ENCODE measurements around the gene SLC9A7.

Gene SLC9A7

DNA sequence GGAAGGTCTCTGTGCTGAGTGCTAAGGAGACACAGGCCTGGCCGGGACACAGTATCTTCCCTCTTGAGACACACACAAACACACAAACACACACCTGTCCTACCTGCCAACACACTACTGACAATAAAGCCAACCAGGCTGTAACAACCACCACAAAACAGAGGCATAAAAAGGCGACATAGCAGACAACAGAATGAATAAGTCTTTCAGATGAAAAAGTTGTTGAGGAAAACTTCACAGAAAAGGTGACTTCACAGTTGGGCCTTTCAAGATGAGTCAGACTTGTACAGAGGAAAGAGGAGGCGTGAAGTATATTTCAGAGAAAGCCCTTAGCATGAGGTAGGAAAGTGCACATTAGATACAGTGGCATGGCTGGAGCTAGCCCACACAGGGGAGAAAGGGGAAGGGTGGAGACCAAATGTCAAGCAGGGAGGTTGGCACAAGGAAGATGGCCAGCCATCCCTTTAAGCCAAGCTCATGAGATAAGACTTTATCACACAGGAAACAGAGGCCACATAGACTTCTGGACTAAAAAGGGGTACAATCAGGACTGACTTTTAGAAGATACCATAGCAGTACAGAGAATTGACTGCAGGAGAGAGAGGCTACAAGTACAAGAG, 54.0 kb downstream of the SLC9A7 start:
- no peak for DNase-seq (ENCODE audit: low read depth in 2 of 2)

DNA sequence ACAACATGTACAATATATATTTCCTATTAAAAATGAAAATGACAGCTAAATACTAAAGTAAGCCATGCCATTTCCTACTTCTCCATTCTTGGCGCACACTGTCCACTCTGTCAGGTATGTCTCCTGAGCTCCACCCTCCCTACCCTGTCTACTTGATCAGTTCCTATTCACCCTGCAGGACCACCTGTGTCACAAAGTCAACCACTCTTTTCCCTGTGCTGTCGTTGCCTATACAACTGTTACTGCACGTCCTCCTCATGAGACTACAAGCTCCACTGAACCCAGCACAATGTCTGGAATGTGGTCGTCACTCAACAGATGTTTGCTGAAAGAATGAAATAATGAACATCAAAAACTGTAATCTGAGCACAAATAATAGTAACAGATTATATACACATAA, 54.9 kb downstream of the SLC9A7 start:
- DNase-seq (ENCODE audit: low read depth in 2 of 2), result no peak

DNA sequence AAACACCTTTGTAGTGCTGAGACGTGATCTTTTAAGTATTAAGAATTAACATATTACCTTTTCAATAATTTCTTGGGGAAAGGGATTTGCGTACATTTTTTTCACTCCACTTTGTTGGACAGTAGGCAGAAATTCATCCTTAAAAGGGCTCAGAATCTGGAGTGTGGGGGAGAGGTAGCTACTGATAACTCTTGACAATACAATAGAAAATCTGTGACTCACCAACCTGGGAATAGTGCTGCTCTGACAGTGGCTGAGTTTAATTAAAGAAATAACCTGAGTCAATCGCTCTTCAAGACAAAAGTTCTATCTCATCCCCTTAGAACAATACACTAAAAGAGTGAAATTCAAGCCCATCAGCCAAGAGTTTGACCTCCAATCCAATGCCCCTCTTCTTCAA, 60.2 kb downstream of the SLC9A7 start:
- DNase-seq (ENCODE audit: low read depth in 2 of 2), result no peak

DNA sequence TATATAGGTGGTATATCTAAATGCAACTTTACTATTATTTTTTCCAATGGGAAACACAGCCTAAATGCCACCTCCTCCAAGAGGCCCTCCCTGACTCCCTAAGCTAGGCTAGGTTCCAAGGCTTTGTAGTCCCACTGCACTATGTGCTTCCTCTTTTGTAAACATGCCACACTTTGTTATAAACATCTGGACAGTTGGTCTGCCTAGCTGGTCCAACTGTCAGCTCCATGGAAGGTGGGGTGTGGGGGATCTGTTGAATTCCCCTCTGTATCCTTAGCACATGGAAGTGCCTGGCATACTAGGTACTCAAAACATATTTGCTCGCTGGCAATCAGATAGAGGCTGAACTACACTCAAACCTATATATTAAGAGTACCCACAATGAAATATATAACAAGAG, 63.4 kb downstream of the SLC9A7 start:
- DNase-seq (ENCODE audit: low read depth in 2 of 2), result no peak

DNA sequence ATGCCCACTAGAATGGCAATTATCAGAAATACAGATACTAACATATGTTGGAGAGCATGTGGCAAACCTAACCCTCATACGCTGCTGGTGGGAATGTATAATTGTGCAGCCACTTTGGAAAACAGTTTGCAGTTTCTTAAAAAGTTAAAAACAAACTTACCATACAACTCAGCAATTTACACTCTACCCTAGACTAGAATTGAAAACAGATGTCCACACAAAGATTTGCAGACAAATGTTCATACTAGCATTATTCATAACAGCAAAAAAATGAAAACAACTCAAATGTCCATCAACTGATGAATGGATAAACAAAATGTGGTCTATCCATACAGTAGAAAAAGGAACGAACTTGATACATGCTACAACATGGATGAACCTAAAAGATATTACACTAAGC, 64.4 kb downstream of the SLC9A7 start:
- no peak for DNase-seq (ENCODE audit: low read depth in 2 of 2)

DNA sequence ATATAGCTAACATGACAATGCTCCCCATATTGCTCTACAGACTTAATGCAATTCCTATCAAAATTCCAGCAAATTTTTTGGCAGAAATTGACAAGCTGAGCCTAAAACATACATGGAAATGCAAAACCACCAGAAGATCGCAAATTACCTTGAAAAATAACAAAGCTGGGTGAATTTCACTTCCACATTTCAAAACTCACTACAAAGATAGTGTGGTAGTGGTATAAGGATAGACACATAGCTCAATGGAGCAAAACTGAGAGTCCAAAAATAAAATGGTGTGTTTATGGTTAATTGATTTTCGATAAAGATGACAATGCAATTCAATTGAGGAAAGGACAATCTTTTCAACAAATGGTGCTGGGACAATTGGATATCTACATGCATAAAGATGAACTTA, 65.8 kb downstream of the SLC9A7 start:
- DNase-seq (ENCODE audit: low read depth in 2 of 2), result no peak

DNA sequence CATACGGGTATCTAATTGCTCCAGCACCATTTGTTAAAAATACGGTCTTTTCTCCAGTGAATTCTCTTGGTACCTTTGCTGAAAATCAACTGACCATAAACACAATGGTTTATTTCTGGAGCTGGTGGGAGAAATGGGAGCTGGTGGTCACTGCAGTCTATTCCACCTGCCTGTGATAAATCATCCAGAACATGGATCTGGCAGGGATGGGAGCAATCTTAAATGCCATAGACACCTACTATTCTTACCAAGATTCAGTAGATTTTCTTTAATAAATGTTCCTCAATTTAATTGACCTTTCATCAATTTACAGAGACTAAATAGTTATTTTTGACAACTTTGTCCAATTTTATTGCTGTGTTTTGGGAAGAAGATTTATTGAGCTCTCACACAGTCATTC, 68.1 kb downstream of the SLC9A7 start:
- DNase-seq (ENCODE audit: low read depth in 2 of 2), result no peak

DNA sequence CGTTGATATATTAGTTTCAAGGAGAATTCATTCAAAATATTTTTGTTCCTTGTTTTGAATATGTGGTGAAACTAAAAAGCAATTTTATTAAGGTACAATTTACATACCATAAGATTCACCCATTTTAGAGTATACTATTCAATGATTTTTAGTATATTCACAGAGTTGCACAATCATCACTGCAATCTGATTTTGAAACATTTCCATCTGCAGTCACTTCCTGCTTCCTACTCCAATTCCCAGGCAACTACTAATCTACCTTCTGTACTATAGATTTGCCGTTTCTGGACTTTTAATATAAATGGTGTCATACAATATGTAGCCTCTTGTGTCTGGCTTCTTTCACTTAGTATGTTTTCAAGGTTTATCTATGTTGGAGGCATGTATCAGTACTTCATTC, 71.3 kb downstream of the SLC9A7 start:
- DNase-seq (ENCODE audit: low read depth in 2 of 2), result no peak

DNA sequence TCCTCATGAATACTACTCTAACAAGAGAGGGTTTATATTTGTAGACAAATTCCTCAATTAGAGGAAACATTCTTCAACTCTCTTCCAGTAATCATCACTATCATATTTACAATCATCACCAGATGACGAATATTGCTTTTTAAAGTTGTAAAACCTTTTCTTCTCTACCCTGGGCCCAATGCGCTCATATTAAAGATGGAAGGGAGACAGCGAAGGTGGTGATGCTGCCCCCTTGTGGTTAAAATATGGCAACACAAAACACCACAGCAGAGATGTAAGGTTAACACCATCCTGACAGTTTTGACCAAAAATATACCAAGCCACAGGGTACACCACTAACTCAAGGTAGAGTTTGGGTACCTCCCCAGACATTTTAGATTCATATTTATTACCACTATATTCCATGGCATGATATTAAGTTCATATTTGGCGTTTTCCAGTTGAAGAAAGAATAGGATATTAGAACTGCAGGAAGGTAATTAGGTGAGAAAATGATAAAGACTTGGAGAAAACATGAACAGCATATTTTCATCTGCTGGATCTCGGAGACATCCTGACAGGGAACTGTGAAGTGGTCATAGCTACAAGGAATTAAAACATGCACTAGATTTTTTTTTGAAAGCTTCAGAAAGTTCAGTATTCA, 72.8 kb downstream of the SLC9A7 start:
- DNase-seq (ENCODE audit: low read depth in 2 of 2), result peak in 1 of 2 experiments; percentile 44

DNA sequence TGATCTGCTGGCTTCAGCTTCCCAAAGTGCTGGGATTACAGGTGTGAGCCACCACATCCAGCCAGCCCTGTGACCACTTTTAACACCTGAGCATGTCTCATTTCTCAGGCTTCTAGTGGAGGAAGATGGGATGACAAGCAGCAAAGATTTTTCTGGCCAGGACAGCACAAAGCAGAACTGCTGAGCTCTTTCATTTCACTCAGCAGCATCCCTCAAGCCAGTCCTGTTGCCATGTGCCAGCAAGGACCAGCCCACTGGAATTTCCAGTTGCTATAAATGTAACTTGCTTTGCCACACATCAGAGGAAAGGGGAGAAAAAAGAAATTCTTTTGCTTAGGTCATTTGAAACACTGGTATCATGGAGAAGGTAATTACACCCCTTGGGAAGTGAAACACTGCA, 75.9 kb downstream of the SLC9A7 start:
- no peak for DNase-seq (ENCODE audit: low read depth in 2 of 2)

DNA sequence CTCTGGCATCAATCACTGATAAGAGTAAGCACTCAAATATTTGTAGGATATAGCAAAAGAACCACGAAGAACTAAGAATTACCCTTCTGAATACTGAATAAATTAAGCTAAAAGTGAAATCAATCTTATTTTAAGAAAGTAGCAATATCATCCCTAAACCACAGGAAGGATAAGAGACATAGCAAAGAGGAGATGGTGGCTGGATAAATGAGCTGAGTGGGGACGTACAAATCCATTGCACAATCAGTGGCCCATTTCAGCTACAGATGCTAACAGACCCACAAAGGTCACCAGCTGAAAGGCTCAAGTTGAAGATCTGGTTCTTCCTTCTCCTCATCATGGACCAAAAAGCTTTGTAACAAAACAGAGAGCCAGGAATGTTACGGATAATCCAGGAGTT, 77.1 kb downstream of the SLC9A7 start:
- DNase-seq (ENCODE audit: low read depth in 2 of 2), result no peak

DNA sequence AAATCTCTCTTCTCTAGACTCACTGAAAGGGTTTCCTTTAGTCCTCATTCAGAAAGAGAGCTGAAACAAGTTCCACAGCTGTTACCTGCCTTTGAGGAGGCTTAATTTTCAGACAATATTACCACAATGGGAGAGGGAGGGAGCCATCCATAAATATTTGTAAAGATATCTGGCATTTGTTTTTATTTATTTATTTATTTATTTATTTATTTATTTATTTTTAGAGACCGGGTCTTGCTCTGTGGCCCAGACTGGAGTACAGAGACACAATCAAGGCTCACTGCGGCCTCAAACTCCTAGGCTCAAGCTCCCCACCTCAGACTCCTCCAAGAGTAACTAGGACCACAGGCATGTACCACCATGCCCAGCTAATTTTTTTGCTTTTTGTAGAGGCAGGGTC, 80.7 kb downstream of the SLC9A7 start:
- no peak for DNase-seq (ENCODE audit: low read depth in 2 of 2)

DNA sequence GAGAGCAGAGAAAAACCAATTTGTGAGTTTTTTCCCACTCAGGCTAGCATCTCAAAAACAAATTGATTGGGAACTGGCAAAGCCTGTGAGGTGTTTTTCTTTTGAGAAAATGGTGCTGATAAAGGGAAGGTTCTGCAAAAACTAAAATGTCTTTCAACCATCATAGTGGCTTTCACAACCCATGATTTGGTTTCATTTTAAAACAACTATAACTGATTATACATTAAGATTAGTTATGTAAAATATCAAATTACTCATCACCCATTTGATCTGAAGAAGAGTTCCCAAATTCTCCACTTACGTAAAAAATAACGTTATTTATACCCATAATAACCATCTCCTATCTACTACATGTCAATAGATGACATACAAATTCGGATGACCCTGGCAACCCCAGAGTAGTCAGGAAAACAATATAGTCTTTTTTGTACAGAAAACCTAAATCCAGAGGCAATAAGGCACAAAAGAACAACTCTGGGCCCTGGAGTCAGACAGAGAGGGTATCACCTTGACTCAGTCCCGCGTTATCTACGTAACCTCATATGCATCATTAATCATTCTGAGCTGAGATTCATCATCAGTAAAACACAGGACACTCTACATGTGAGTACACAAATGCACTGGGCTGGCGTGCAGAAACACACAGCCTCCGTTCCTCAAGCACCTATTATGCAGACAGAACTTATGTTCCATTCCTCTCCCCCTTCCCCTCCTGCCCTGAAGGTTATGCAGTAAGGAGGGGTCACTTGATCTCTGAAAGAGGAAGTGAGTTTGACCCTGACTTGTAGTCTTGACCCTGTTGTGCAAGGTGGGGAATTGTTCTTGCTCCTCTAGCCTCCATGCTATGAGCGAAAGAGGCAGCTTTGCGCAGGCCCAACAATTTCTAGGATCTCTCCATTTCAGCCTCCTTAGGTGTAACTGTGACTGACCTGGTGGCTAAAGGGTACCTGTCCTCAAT, 82.2 kb downstream of the SLC9A7 start:
- DNase-seq (ENCODE audit: low read depth in 2 of 2), result no peak

DNA sequence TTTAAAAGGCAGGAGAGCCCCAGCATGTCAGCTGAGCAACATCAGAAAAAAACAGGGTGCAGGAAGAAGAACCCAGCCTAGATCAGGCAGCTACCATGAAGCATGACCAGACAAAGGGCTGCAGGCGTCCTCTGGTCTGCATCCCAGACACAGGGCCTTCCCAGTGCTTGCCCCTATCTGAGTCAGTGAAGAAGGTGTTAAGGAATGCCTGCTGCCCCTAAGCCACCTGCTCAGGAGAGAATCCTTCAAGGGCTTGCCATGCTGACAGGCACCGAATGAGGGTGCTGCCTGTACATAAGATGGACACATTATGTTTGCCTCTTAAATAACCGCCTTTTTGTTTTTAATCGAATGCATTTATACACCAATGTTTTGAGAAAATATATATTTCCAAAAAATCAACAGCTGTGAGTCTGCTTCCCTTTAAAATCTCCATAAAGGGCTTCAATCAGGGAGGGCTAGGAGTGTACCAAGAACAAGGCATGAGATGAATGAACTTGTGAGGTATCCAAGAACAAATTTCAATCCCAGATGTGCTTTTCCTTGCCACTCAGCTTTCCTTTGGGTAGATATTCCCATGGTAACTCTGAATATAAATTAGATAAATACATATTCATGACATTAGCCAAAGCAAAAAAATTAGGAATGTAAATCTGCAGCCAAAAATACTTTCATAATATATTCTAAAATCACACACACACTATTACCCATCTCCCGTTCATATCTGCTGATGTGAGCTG, 85.1 kb downstream of the SLC9A7 start:
- DNase-seq (ENCODE audit: low read depth in 2 of 2), result no peak

DNA sequence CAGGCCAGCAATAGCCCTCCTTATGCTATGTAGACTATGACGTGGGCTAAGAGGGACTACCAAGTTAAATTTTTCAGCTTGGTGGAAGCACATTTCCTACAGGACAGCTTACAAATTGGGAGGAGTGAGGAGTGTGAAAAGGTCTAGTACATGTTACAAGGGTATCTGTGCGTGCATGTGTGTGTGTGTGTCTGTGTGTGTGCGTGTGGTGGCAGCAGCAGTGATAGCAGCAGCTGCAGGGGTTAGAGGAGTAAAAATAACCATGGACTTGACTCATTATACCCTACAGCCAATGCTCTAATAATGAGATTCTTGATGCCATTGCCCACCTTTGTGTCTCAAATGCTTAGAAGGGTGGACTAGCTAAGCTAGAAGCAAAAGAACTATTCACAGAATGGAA, 88.6 kb downstream of the SLC9A7 start:
- DNase-seq (ENCODE audit: low read depth in 2 of 2), result no peak

DNA sequence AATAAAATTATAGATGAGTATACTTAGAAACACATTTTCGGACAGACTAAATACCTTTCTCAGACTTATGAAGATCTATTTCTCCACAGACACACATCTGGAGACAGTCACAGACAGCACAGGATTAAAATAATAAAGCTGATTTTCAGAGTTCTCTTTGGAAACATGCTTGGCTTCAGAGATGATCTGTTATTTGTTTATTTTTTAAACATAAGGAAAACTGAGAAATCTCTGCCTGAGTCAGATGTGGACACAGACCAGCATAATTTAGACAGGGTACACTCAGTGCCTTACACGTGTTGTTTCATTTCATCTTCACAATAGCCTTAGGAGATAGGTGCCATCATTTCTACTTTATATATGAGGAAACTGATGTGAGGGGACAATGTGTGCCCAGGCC, 92.1 kb downstream of the SLC9A7 start:
- no peak for DNase-seq (ENCODE audit: low read depth in 2 of 2)

DNA sequence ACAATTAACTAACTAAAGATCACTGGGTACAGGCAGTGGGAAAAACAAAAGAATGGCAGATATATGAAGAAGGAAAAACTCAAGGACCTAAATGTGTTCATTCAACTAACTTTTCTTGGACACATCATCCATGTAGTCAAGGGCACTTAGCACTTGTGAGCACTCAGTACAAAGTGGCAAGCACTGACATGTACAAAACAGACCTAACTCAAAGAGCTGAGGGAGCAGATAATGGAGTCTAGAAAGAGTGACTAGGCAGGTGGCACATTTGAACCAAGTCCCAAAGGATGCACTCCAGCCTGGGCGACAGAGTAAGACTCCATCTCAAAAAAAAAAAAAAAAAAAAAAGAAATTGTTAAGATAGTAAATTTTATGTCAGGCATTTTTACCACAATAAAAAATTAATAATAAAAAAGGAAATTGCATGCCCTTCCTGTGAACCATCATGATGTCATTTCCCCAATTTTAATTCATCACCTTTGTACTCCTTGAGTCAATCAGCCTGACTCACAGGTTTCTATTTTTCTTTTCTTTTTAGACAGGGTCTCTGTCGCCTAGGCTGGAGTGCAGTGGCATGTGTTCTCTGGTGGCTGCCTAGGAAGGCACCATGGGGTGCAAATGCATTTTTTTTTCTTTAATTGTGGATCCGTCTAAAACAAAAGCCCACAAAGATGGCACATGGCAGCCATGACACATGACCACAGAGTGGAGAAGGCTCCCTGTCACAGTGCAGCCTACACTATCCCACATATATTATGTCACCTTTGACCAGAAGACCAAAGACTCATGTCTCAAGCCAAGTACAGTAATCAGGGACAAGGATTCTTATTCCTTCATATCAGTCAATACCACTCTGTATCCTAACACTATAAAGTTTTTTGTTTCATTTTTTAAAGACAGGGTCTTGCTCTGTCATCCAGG, 93.4 kb downstream of the SLC9A7 start:
- no peak for DNase-seq (ENCODE audit: low read depth in 2 of 2)

DNA sequence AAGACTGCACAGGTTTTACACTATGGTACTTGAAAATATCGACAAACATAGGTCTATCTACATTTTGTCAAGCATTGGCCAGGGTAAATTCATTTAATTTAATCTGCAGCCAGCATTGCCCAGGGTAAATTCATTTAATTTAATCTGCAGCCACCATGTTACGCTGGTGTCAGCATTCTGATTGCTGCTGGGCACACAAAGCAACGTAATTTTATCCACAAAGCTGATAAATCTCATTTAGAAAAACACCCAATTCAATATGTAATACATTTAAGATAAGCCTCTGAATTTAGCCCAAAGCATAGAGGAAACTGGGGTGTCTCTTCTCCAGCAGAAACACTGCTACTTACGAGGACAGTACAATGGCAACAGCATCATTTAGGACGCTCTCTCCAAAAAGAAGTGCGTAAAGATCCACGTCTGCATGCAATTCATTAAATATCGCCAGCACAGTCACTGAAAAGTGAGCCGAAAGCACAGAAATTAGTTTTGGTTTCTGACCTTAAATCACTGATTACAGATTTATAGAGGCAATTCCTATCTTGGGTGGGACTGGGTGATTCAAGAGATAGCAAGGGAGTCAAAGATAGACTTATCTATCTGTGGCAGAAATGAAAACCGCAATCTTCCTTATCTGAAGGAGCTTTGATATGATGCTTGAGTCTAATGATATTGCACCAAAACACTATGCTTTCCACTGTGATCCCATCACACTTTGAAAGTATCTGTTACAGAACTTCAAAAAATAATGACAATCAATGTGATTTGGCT, 96.5 kb downstream of the SLC9A7 start:
- DNase-seq (ENCODE audit: low read depth in 2 of 2), result no peak

DNA sequence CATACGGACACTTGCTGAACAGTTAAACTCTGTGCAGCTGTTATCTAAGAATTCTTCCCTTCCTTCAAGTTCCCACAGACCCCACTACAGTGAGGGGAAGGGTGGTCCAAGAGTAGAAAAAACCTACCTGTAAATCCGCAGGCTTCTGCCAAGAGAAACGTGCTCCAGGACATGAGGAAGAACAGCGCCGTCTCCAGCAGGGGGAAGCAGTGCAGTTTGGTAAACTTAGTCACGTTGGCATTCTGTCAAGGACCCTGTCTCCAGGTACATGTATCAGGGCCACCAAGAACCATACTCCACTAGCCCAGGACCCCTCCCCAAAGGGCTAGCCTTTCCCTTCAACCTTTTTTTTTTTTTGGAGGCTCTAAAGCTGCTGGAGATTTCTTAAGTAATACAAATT, 105.4 kb downstream of the SLC9A7 start:
- DNase-seq (ENCODE audit: low read depth in 2 of 2), result no peak
